ENCODE data around the gene CYP2C9. TPM values are rescaled to one million over a fixed set of nuclear protein-coding genes. Genes with fewer than 3 reads are reported as not detected.
A peak's percentile ranks its signal among the peaks of the same experiment; 100 is the strongest.

The CYP2C9 gene
- total and polyA plus RNA-seq, 2 experiments from 2014 or later = not detected

DNA sequence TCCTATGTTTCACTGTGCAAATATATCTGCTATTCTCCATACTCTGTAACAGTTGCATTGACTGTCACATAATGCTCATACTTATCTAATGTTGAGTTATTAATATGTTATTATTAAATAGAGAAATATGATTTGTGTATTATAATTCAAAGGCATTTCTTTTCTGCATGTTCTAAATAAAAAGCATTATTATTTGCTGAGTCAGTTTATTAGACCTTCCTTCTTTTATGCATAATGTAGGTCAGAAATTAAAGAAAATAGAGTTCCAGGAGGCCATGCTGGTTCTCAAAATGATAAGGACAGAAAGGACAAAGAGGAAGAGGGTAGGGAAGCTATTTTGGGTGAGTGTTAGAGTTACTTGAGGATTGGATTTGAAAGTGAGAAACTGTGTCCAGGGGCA is 50.7 kb downstream of the CYP2C9 start (continued):
- TF ChIP-seq, protein P1, sequence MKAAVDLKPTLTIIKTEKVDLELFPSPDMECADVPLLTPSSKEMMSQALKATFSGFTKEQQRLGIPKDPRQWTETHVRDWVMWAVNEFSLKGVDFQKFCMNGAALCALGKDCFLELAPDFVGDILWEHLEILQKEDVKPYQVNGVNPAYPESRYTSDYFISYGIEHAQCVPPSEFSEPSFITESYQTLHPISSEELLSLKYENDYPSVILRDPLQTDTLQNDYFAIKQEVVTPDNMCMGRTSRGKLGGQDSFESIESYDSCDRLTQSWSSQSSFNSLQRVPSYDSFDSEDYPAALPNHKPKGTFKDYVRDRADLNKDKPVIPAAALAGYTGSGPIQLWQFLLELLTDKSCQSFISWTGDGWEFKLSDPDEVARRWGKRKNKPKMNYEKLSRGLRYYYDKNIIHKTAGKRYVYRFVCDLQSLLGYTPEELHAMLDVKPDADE (IDR thresholded peaks at IDR 0.05) = no peak
- TF ChIP-seq POLR2AphosphoS5 (IDR thresholded peaks at IDR 0.05; ENCODE audit: low read depth) (no peak), EZH2 (IDR thresholded peaks at IDR 0.05; ENCODE audit: low read depth, unreplicated experiment) (no peak), NANOG (IDR thresholded peaks at IDR 0.05; ENCODE audit: borderline replicate concordance) (no peak)
- TF ChIP-seq, protein P2, sequence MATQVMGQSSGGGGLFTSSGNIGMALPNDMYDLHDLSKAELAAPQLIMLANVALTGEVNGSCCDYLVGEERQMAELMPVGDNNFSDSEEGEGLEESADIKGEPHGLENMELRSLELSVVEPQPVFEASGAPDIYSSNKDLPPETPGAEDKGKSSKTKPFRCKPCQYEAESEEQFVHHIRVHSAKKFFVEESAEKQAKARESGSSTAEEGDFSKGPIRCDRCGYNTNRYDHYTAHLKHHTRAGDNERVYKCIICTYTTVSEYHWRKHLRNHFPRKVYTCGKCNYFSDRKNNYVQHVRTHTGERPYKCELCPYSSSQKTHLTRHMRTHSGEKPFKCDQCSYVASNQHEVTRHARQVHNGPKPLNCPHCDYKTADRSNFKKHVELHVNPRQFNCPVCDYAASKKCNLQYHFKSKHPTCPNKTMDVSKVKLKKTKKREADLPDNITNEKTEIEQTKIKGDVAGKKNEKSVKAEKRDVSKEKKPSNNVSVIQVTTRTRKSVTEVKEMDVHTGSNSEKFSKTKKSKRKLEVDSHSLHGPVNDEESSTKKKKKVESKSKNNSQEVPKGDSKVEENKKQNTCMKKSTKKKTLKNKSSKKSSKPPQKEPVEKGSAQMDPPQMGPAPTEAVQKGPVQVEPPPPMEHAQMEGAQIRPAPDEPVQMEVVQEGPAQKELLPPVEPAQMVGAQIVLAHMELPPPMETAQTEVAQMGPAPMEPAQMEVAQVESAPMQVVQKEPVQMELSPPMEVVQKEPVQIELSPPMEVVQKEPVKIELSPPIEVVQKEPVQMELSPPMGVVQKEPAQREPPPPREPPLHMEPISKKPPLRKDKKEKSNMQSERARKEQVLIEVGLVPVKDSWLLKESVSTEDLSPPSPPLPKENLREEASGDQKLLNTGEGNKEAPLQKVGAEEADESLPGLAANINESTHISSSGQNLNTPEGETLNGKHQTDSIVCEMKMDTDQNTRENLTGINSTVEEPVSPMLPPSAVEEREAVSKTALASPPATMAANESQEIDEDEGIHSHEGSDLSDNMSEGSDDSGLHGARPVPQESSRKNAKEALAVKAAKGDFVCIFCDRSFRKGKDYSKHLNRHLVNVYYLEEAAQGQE (IDR thresholded peaks at IDR 0.05; ENCODE audit: unreplicated experiment) = no peak

DNA sequence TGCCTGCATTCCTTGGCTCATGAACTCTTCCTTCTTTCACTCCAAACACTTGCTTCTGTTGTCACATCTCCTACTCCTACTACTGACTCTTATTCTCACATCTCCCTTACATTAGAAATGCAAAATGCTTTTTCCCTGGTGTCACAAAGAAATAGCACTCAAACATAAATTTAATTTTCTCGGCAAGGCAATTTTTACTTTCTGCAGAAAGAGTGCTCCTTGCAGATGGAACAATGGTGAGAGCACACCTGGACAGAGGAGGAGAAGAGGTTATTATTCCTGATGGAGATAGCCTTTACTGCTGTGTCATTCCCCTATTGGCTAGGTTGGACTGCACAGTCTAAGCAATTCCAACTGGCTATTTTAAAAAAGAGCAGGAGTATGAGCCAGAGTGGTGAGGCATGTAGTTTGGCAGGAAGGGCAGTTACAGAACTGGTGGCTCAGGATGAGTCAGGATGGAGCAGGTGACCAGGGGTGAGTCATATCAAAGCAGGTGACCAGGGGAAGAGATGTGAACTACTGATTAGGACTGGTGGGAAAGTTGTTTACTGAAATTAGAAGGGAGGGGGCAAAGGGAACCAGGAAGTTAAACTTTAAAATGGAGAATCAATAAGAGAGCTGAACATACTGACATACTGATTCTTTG is 52.9 kb downstream of the CYP2C9 start:
- peak; percentile 42 for DNase-seq (ENCODE audit: low spot score)
- H3K9me3 Mint-ChIP-seq = peaks cover 52% of the 10 kb centered on the region
- no peaks in the 10 kb centered on the region for H3K79me2 ChIP-seq (replicated peaks; ENCODE audit: insufficient read depth)
- H2AFZ ChIP-seq = no peak overlapping the region
- no peaks in the 10 kb centered on the region for H3K4me1 ChIP-seq (ENCODE audit: insufficient read depth)
- H3K27me3 Mint-ChIP-seq (ENCODE audit: insufficient read depth, low read depth, poor library complexity) = peaks cover 2% of the 10 kb centered on the region
- H3K36me3 ChIP-seq (ENCODE audit: insufficient read depth) = no peaks in the 10 kb centered on the region; the same call in 1 of the 2 replicates
- no peaks in the 10 kb centered on the region for H3K27me3 ChIP-seq (ENCODE audit: insufficient read depth)
- no peak for ATAC-seq
- H3K4me1 Mint-ChIP-seq = no peaks in the 10 kb centered on the region
- no peak overlapping the region for H3K4me2 ChIP-seq
- H3K4me3 ChIP-seq = no peak overlapping the region
- peaks cover 24% of the 10 kb centered on the region for H3K36me3 Mint-ChIP-seq (ENCODE audit: low read depth)
- no peaks in the 10 kb centered on the region for H3K9me2 ChIP-seq (ENCODE audit: insufficient read depth)
- H3K27ac Mint-ChIP-seq = no peak overlapping the region
- H3F3A ChIP-seq (replicated peaks; ENCODE audit: low read depth) = no peaks in the 10 kb centered on the region
- H3K27ac ChIP-seq (ENCODE audit: low read depth) = no peak overlapping the region
- no peaks in the 10 kb centered on the region for H4K20me1 ChIP-seq (replicated peaks; ENCODE audit: insufficient read depth)
- no peak overlapping the region for H3K4me3 Mint-ChIP-seq
- TF ChIP-seq ZNF331 (CRISPR knock-in tag; IDR thresholded peaks at IDR 0.05; ENCODE audit: low read depth) = no peak
- TF ChIP-seq JUNB (IDR thresholded peaks at IDR 0.05; ENCODE audit: unreplicated experiment) = no peak
- TF ChIP-seq, protein P1 (IDR thresholded peaks at IDR 0.05) = no peak
- TF ChIP-seq, protein P3, sequence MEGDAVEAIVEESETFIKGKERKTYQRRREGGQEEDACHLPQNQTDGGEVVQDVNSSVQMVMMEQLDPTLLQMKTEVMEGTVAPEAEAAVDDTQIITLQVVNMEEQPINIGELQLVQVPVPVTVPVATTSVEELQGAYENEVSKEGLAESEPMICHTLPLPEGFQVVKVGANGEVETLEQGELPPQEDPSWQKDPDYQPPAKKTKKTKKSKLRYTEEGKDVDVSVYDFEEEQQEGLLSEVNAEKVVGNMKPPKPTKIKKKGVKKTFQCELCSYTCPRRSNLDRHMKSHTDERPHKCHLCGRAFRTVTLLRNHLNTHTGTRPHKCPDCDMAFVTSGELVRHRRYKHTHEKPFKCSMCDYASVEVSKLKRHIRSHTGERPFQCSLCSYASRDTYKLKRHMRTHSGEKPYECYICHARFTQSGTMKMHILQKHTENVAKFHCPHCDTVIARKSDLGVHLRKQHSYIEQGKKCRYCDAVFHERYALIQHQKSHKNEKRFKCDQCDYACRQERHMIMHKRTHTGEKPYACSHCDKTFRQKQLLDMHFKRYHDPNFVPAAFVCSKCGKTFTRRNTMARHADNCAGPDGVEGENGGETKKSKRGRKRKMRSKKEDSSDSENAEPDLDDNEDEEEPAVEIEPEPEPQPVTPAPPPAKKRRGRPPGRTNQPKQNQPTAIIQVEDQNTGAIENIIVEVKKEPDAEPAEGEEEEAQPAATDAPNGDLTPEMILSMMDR (conservative IDR thresholded peaks at IDR 0.05; ENCODE audit: low read depth in 2 of 2) = no peak
- TF ChIP-seq EZH2 (IDR thresholded peaks at IDR 0.05; ENCODE audit: low read depth, unreplicated experiment) = no peak
- TF ChIP-seq, protein P2 (IDR thresholded peaks at IDR 0.05; ENCODE audit: unreplicated experiment) = no peak
- TF ChIP-seq STAT1 (IDR thresholded peaks at IDR 0.05; ENCODE audit: unreplicated experiment) = no peak
- TF ChIP-seq POLR2AphosphoS5 (IDR thresholded peaks at IDR 0.05; ENCODE audit: low read depth) = no peak

Data from GM23338 (cell line).